HFFc6 (cell line): Measurements from ENCODE around the gene DMBT1. TPM values are rescaled to one million over a fixed set of nuclear protein-coding genes. Genes with fewer than 3 reads are reported as not detected.

Experiments used
- DNase-seq: peaks from one replicate; pipeline ENCODE4 v3.0.0-alpha.2; 2018
- H3K27ac Mint-ChIP-seq: 2 replicates; pipeline ENCODE4 v1.8.0; 2020; ENCODE audit warnings: mild to moderate bottlenecking, mixed read lengths
- H3K27me3 Mint-ChIP-seq: 2 replicates; pipeline ENCODE4 v1.8.0; 2021; ENCODE audit warnings: mild to moderate bottlenecking, moderate library complexity, mixed read lengths; ENCODE audit not compliant: insufficient read depth
- H3K36me3 Mint-ChIP-seq: 2 replicates; pipeline ENCODE4 v1.8.0; 2021; ENCODE audit warnings: low read depth, mixed read lengths
- H3K4me1 Mint-ChIP-seq: 2 replicates; pipeline ENCODE4 v1.8.0; 2020; ENCODE audit warnings: low read depth, mixed read lengths
- H3K4me3 Mint-ChIP-seq: 2 replicates; pipeline ENCODE4 v1.8.0; 2020; ENCODE audit warnings: mild to moderate bottlenecking, moderate library complexity, mixed read lengths
- H3K9me3 Mint-ChIP-seq: 2 replicates; pipeline ENCODE4 v1.8.0; 2020; ENCODE audit warnings: mild to moderate bottlenecking, mixed read lengths
- CTCF ChIP-seq: fragments of 200-600 bp; sonication (generic); IDR thresholded peaks from 2 replicates; pipeline ENCODE4 v1.5.0; 2021; ENCODE audit warnings: antibody characterized with exemption, mild to moderate bottlenecking
- total RNA-seq, 6 experiments: library from RNA; stranded (reverse); fragmentation: NEBNext Ultra II Directional; extraction: Animal tissue kit (Norgen Biotek cat#: 25700); gene quantifications; 2 replicates in 1 of 6; 3 replicates in 5 of 6; pipeline ENCODE4 v1.2.3, GENCODE V29; 2021

DMBT1 gene
- total RNA-seq, 6 experiments from 2014 or later: 0.05 to 0.17 (median 0.07) TPM; not detected in 1

DNA sequence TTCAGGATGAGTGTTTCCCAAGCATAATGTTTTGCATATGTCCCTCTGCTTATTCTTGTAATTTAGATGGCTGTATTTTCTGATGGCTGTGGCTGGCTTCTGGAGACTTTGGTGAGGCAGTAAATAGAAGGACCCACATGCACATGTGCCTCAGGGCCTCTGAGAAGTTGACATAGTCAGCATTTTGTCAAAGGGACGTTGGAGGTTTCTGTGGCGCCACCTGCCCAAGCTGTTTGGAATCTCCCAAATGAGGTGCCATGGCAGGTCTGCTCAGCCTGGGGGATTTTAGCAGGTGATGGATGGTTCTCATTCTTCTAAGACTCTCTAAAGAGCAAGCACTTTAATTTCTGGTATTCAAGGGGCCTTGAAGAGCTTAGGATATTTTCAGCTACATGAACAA is 109.3 kb downstream of the DMBT1 start:
- Mint-ChIP-seq H3K9me3 (peaks cover 10% of the 10 kb centered on the region; the same call in 1 of the 2 replicates), H3K27me3 (peaks cover 1% of the 10 kb centered on the region; the same call in 1 of the 2 replicates), H3K4me1 (no peaks in the 10 kb centered on the region), H3K4me3 (no peak overlapping the region), H3K27ac (no peak overlapping the region), H3K36me3 (no peaks in the 10 kb centered on the region)
- DNase-seq: no peak
- no peak for TF ChIP-seq CTCF

DNA sequence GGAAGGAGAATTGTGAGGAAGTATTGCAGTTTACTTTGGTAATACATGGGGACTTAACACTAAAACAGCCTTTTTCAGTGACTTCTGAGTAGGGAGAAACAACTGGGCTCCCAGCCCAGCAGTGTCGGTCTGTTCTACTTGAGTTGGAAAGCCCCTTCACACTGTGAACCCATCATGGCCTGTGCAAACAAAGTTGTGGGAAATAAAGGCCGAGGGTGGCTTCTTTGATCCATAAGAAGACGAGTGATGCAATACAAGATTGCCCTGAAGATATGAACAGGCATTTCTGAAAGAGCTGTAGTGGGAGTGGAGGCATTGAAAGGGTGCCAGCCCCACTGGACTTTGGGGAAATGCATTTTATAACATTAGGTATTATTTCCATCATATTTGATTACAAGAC is 110.8 kb downstream of the DMBT1 start:
- H3K4me3 Mint-ChIP-seq: no peak overlapping the region
- peaks cover 1% of the 10 kb centered on the region; the same call in 1 of the 2 replicates for H3K27me3 Mint-ChIP-seq
- H3K27ac Mint-ChIP-seq: no peak overlapping the region
- DNase-seq: no peak
- TF ChIP-seq CTCF: no peak
- no peaks in the 10 kb centered on the region for H3K36me3 Mint-ChIP-seq
- H3K9me3 Mint-ChIP-seq: peaks cover 7% of the 10 kb centered on the region; the same call in 1 of the 2 replicates
- H3K4me1 Mint-ChIP-seq: no peaks in the 10 kb centered on the region

DNA sequence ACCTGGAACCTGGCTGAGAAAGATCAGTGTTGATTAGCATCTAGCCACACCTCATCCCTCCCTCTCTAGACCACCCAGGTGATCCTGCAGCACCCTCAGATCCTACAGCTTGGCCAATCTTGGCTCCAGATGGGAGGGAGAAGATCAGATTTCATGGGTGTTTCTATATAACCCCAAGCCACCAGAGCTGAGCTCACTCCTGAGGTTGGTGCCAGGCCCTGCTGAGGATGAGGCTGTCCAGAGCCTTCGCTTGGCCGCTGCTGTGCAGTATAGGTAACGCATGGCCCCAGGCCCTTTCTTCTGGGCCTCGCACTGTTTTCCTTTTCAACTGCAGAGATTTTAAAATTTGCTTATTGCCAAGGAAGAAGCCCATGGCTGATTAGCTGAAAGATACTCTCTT is 112.1 kb downstream of the DMBT1 start:
- Mint-ChIP-seq H3K4me1 (no peaks in the 10 kb centered on the region), H3K9me3 (peaks cover 19% of the 10 kb centered on the region), H3K27ac (no peak overlapping the region), H3K27me3 (0 out of 2 replicates have a peak, but pooled peaks cover under 1% of the 10 kb centered on the region), H3K4me3 (no peak overlapping the region), H3K36me3 (no peaks in the 10 kb centered on the region)
- TF ChIP-seq CTCF: no peak
- DNase-seq: no peak

DNA sequence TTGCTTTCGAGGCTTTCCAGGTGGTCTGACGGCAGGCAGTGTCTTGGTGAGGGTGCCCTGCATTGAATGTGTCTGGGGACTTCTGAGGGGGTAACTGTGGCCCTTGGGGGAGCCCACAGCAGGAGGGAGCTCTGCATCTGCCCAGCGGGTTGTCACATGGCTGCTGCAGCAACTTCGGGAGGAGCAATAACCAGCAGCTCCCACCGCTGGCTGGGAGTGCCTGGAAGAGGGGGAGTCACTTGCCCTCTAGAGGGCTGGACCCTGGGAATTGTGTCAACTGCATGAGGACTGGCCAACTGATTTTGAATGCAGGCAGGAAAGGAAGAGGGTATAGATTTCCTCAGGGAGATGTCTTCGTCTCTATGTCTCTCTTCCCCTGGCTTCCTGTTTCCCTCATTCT is 112.7 kb downstream of the DMBT1 start:
- no peak for DNase-seq
- Mint-ChIP-seq H3K4me1 (no peaks in the 10 kb centered on the region), H3K9me3 (peaks cover 19% of the 10 kb centered on the region), H3K27ac (no peak overlapping the region), H3K27me3 (no peaks in the 10 kb centered on the region), H3K4me3 (no peak overlapping the region), H3K36me3 (no peaks in the 10 kb centered on the region)
- TF ChIP-seq CTCF: no peak

- Mint-ChIP-seq H3K9me3 (peaks cover 23% of the 10 kb centered on the region), H3K27me3 (no peaks in the 10 kb centered on the region), H3K4me1 (no peaks in the 10 kb centered on the region), H3K27ac (no peak overlapping the region), H3K4me3 (no peak overlapping the region), H3K36me3 (no peaks in the 10 kb centered on the region)
- no peak for TF ChIP-seq CTCF
- no peak for DNase-seq
Measured at GRCh38 chr10:122673731-122674130, 113.2 kb downstream of the DMBT1 start.

- Mint-ChIP-seq H3K4me3 (no peak overlapping the region), H3K4me1 (no peaks in the 10 kb centered on the region), H3K27ac (no peak overlapping the region), H3K9me3 (peaks cover 23% of the 10 kb centered on the region), H3K27me3 (no peaks in the 10 kb centered on the region), H3K36me3 (no peaks in the 10 kb centered on the region)
- no peak for DNase-seq
- no peak for TF ChIP-seq CTCF
Measured at GRCh38 chr10:122674781-122675180, 114.2 kb downstream of the DMBT1 start.
